Stimulated activated CD8-positive, alpha-beta memory T cell treated with anti-CD3 and anti-CD28 coated beads, Interleukin-7, amount 100 ng/mL, for 48 hours (primary cell): ENCODE data around the gene TUBGCP4.
"Not testable (repeated sequence)": the region's sequence is repeated elsewhere in the genome, so short reads cannot be mapped to it uniquely, and the experiment has no call there.

Experiments used
- DNase-seq, 2 donors: peaks; one replicate each; pipeline ENCODE4 v3.0.0-alpha.2; 2020; ENCODE audit warnings: low read depth in 1 of 2; ENCODE audit errors: extremely low read depth in 1 of 2

TUBGCP4 gene

GRCh38 chr15:43370975-43371974, at the start of gene TUBGCP4, which contains the start of gene ZSCAN29:
Gene TUBGCP4, plus strand, starts transcription at chr15:43371101. Its CDS starts 254 bp downstream, at chr15:43371355.
Gene ZSCAN29, minus strand, starts transcription at chr15:43371043. Its CDS starts 1,130 bp downstream, at chr15:43369913.
- DNase-seq, result peak; percentile 70 to 72

- DNase-seq, result no peak
Observed at GRCh38 chr15:43325039-43325684, 45.7 kb upstream of the TUBGCP4 start.

- no peak for DNase-seq
Observed at GRCh38 chr15:43329217-43329959, 41.5 kb upstream of the TUBGCP4 start.

GRCh38 chr15:43329960-43330779, 40.7 kb upstream of the TUBGCP4 start, which contains the start of gene LCMT2:
Gene LCMT2, minus strand, starts transcription at chr15:43330573. Its CDS starts 84 bp downstream, at chr15:43330489.
- peak; percentile 78 to 85 for DNase-seq

GRCh38 chr15:43330780-43331087, 40.2 kb upstream of the TUBGCP4 start:
- DNase-seq, result no peak

- no peak for DNase-seq
Observed at GRCh38 chr15:43346305-43346704, 24.6 kb upstream of the TUBGCP4 start.

- no peak for DNase-seq
Observed at GRCh38 chr15:43347114-43347513, 23.8 kb upstream of the TUBGCP4 start.

GRCh38 chr15:43352693-43353382, 18.1 kb upstream of the TUBGCP4 start:
- DNase-seq, result no peak

- no peak for DNase-seq
Observed at GRCh38 chr15:43360821-43361220, 10.1 kb upstream of the TUBGCP4 start.

GRCh38 chr15:43361313-43361903, 9.5 kb upstream of the TUBGCP4 start:
- DNase-seq, result no peak

- no peak for DNase-seq
Observed at GRCh38 chr15:43370310-43370974, 459 bp upstream of the TUBGCP4 start.

- DNase-seq, result no peak
Observed at GRCh38 chr15:43376017-43376705, 5.3 kb downstream of the TUBGCP4 start.

- no peak for DNase-seq
Observed at GRCh38 chr15:43378601-43379000, 7.7 kb downstream of the TUBGCP4 start.

- no peak for DNase-seq
Observed at GRCh38 chr15:43382310-43382709, 11.4 kb downstream of the TUBGCP4 start.

GRCh38 chr15:43383070-43383469, 12.2 kb downstream of the TUBGCP4 start:
- no peak for DNase-seq

GRCh38 chr15:43390723-43391122, 19.8 kb downstream of the TUBGCP4 start:
- DNase-seq, result no peak

- DNase-seq, result not testable (repeated sequence)
Observed at GRCh38 chr15:43393592-43393991, 22.7 kb downstream of the TUBGCP4 start.

- DNase-seq, result no peak
Observed at GRCh38 chr15:43402255-43402654, 31.4 kb downstream of the TUBGCP4 start.
